CD8-positive, alpha-beta memory T cell (primary cell): ENCODE data around the gene NIT1. TPM values are rescaled to one million over a fixed set of nuclear protein-coding genes. Genes with fewer than 3 reads are reported as not detected.

Source experiments
- CTCF ChIA-PET: fragments of 350-600 bp; sonication (Branson Sonifier 250); formaldehyde crosslinking; loops from one replicate; lab custom pipeline; 2021; ENCODE audit warnings: antibody characterized with exemption; lab: Charles Lee
- POLR2A ChIA-PET: fragments of 350-600 bp; sonication (Branson Sonifier 250); formaldehyde crosslinking; loops from one replicate; lab custom pipeline; 2021; ENCODE audit warnings: antibody characterized with exemption; lab: Charles Lee
- DNase-seq, 5 donors: peaks; one replicate each; pipeline versions ENCODE4 v3.0.0 to v3.0.0-alpha.2; 2020 to 2022; ENCODE audit warnings: mixed read lengths in 1 of 5
- H3K27ac ChIP-seq: one replicate; pipeline ENCODE4 v1.7.0; 2013; ENCODE audit warnings: low read depth, mild to moderate bottlenecking, low read length, moderate library complexity
- H3K27me3 ChIP-seq: 2 replicates; pipeline ENCODE4 v1.7.0; 2013; ENCODE audit warnings: low read length, mild to moderate bottlenecking; ENCODE audit not compliant: insufficient read depth, poor library complexity, severe bottlenecking
- H3K36me3 ChIP-seq: 2 replicates; pipeline ENCODE4 v1.7.0; 2013; ENCODE audit warnings: mild to moderate bottlenecking, low read length, moderate library complexity; ENCODE audit not compliant: insufficient read depth
- H3K4me1 ChIP-seq: 2 replicates; pipeline ENCODE4 v1.7.0; 2013; ENCODE audit warnings: mild to moderate bottlenecking, low read length, moderate library complexity; ENCODE audit not compliant: insufficient read depth
- H3K4me3 ChIP-seq: 2 replicates; pipeline ENCODE4 v1.7.0; 2013; ENCODE audit warnings: mild to moderate bottlenecking, low read length
- H3K9me3 ChIP-seq: 2 replicates; pipeline ENCODE4 v1.7.0; 2013; ENCODE audit warnings: mild to moderate bottlenecking, low read length
- H3K27ac Mint-ChIP-seq, 8 donors: one replicate each; pipeline ENCODE4 v1.8.0; 2020 to 2021; ENCODE audit warnings: mixed read lengths in 8 of 8, mild to moderate bottlenecking in 6 of 8, inconsistent platforms in 3 of 8, moderate library complexity in 3 of 8
- H3K27me3 Mint-ChIP-seq, 2 donors: one replicate each; pipeline ENCODE4 v1.8.0; 2020 to 2021; ENCODE audit warnings: mixed read lengths in 2 of 2, mild to moderate bottlenecking in 1 of 2, moderate library complexity in 1 of 2
- H3K36me3 Mint-ChIP-seq, 3 donors: one replicate each; pipeline ENCODE4 v1.8.0; 2020 to 2021; ENCODE audit warnings: mixed read lengths in 3 of 3, inconsistent platforms in 1 of 3, mild to moderate bottlenecking in 1 of 3
- H3K4me1 Mint-ChIP-seq, 3 donors: one replicate each; pipeline ENCODE4 v1.8.0; 2020 to 2021; ENCODE audit warnings: mixed read lengths in 3 of 3, inconsistent platforms in 1 of 3, mild to moderate bottlenecking in 1 of 3
- H3K4me3 Mint-ChIP-seq, 7 donors: one replicate each; pipeline ENCODE4 v1.8.0; 2020 to 2021; ENCODE audit warnings: mixed read lengths in 7 of 7, mild to moderate bottlenecking in 6 of 7, moderate library complexity in 4 of 7, inconsistent platforms in 2 of 7
- H3K9me3 Mint-ChIP-seq, 5 donors: one replicate each; pipeline ENCODE4 v1.8.0; 2020 to 2022; ENCODE audit warnings: mixed read lengths in 5 of 5, mild to moderate bottlenecking in 3 of 5, moderate library complexity in 2 of 5, inconsistent platforms in 1 of 5
- polyA plus RNA-seq: library from polyadenylated mRNA; unstranded; fragments of 300-500 nt; fragmentation: Illumina TruSeq; gene quantifications from one replicate; pipeline ENCODE4 v1.2.3, GENCODE V29; 2021
- total RNA-seq, 2 experiments: library from RNA; stranded (reverse); gene quantifications; one replicate each; pipeline ENCODE4 v1.2.3, GENCODE V29; 2021

NIT1 gene
- total and polyA plus RNA-seq, 3 experiments from 2014 or later, result 16.7 to 36.3 (median 33.9) TPM

DNA sequence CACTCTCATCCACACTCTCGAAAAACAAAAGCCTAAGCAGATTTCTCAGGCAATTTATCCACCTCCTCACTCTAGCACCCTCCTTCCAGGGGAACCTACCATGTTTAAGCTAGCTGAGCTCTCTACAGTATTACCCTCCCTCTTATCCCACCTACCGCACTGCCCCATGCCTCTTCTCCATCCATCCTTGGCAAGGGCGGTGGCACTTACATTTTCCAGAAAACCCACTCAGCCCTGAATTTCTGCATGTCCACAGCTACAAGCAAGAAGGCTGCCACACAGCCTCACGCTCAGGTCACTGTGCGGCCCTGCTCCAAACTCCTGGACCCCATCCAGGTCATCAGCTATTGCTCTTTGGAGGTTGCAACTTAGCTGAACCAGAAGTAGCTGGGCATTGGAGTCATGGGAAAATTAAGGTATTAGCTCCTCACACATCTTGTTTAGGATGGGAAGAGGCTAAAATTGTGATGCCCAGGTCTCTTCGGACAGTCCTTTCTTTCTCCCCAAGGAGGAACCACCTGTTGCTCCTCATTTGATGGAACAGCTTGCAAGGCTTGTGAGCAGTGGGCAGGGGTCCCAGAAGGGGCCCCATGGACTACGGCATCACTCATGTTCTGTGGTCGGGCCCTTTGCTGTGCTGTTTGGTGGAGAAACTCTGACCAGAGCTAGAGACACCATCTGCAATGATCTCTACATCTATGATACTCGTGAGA is 18.7 kb upstream of the NIT1 start:
- ChIA-PET POLR2A (interaction anchor here (0.5 to 4.2 kb wide), 3 partner anchors 30 to 64 kb away, joined by 4 to 34 read pairs (median 31); partner anchors contain the start of genes ARHGAP30 and USF1), CTCF (interaction anchor here (0.6 to 7.8 kb wide), 17 partner anchors 13 to 180 kb away, joined by 3 to 128 read pairs (median 6); partner anchors contain the start of genes ARHGAP30, NIT1, PFDN2 and TOMM40L)
- no peak overlapping the region for H3K27ac ChIP-seq
- H3K36me3 Mint-ChIP-seq, result peaks cover 0 to 39% (median 7%) of the 10 kb centered on the region in 3 donors
- H3K4me3 Mint-ChIP-seq, result peak overlapping the region; percentile 68 to 90 (median 77)
- peaks cover 20 to 29% (median 23%) of the 10 kb centered on the region in 3 donors for H3K4me1 Mint-ChIP-seq
- peaks cover 0 to 4% (median 3%) of the 10 kb centered on the region in 5 donors for H3K9me3 Mint-ChIP-seq
- no peak for DNase-seq
- no peaks in the 10 kb centered on the region for H3K9me3 ChIP-seq
- H3K27me3 ChIP-seq, result no peaks in the 10 kb centered on the region
- peaks cover 8% of the 10 kb centered on the region for H3K4me1 ChIP-seq
- no peak overlapping the region for H3K4me3 ChIP-seq
- H3K36me3 ChIP-seq, result peaks cover 7% of the 10 kb centered on the region
- peak overlapping the region; percentile 34 to 97 (median 77) for H3K27ac Mint-ChIP-seq
- H3K27me3 Mint-ChIP-seq, result peaks cover 0 to 19% of the 10 kb centered on the region in 2 donors

DNA sequence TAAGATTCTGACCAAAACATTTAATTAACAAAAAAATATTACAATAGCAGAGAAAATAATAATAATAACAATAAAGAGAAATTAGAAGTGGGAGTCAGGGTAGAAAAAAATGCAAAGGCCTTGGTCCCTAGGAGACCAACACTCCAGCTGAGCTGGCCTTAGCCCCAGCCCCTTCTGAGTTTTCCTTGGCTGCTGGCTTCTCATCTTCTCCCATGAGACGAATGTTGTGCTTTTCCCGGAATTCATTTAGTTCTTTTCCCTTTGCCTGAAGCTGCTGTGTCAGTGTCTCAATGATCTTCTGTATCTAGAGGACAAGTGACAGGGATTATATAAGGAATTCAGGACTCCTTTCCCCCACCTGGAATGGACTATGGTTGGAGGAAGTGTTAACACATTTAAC is 17.3 kb upstream of the NIT1 start:
- Histone ChIP-seq H3K4me3 (no peak overlapping the region), H3K4me1 (peaks cover 8% of the 10 kb centered on the region), H3K27me3 (no peaks in the 10 kb centered on the region), H3K36me3 (peaks cover 7% of the 10 kb centered on the region), H3K9me3 (no peaks in the 10 kb centered on the region), H3K27ac (no peak overlapping the region)
- DNase-seq, result no peak
- ChIA-PET CTCF (interaction anchor here (0.7 to 6.2 kb wide), 4 partner anchors 17 to 103 kb away, joined by 3 to 94 read pairs (median 4); partner anchors contain the start of genes NIT1 and PFDN2), POLR2A (no interaction called here)
- H3K27ac Mint-ChIP-seq, result peak overlapping the region in 2 of 8 donors; percentile 39 to 97
- peaks cover 24 to 33% (median 30%) of the 10 kb centered on the region in 3 donors for H3K4me1 Mint-ChIP-seq
- peaks cover 0 to 41% (median 10%) of the 10 kb centered on the region in 3 donors for H3K36me3 Mint-ChIP-seq
- peaks cover 0 to 19% of the 10 kb centered on the region in 2 donors for H3K27me3 Mint-ChIP-seq
- peak overlapping the region in 2 of 7 donors; percentile 32 to 74 for H3K4me3 Mint-ChIP-seq
- H3K9me3 Mint-ChIP-seq, result peaks cover 0 to 4% (median 3%) of the 10 kb centered on the region in 5 donors

DNA sequence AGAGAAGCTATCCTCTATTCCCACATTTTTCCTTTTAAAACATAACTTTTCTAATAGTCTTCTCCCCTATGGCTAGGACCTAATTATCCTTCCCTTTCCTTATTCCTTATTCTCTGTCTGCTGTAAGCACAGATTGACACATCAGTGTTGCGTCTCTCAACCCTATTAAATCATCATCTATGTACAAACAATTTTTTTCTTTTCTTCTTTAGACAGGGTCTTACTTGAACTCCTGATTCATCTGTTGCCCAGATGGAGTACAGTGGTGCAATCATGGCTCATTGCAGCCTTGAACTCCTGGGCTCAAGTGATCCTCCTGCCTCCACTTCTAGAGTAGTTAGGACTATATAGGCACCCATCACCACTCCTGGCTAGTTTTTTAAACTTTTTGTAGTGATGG is 11.5 kb upstream of the NIT1 start:
- Mint-ChIP-seq H3K36me3 (peaks cover 0 to 39% (median 11%) of the 10 kb centered on the region in 3 donors), H3K27me3 (no peaks in the 10 kb centered on the region), H3K27ac (peak overlapping the region in 3 of 8 donors; percentile 69 to 93 (median 70)), H3K4me3 (no peak overlapping the region), H3K4me1 (peaks cover 19 to 34% (median 31%) of the 10 kb centered on the region in 3 donors), H3K9me3 (no peaks in the 10 kb centered on the region)
- no peaks in the 10 kb centered on the region for H3K27me3 ChIP-seq
- no peak for DNase-seq
- CTCF ChIA-PET, result interaction anchor here (2.2 kb wide), 1 partner anchor 9 kb away, joined by 12 read pairs; the partner anchor contains the start of gene KLHDC9
- H3K4me3 ChIP-seq, result no peak overlapping the region
- POLR2A ChIA-PET, result no interaction called here
- no peaks in the 10 kb centered on the region for H3K4me1 ChIP-seq
- H3K36me3 ChIP-seq, result peaks cover 7% of the 10 kb centered on the region
- H3K9me3 ChIP-seq, result no peaks in the 10 kb centered on the region
- no peak overlapping the region for H3K27ac ChIP-seq

- no peak overlapping the region for H3K4me3 Mint-ChIP-seq
- ChIA-PET POLR2A (interaction anchor here (0.5 kb wide), 1 partner anchor 55 kb away, joined by 3 read pairs; no protein-coding TSS in a partner anchor), CTCF (no interaction called here)
- Histone ChIP-seq H3K4me3 (no peak overlapping the region), H3K27ac (no peak overlapping the region), H3K36me3 (no peaks in the 10 kb centered on the region), H3K4me1 (peaks cover 18% of the 10 kb centered on the region), H3K27me3 (no peaks in the 10 kb centered on the region), H3K9me3 (no peaks in the 10 kb centered on the region)
- peaks cover 0 to 35% (median 8%) of the 10 kb centered on the region in 3 donors for H3K36me3 Mint-ChIP-seq
- peaks cover 43 to 63% (median 59%) of the 10 kb centered on the region in 3 donors for H3K4me1 Mint-ChIP-seq
- no peak for DNase-seq
- H3K9me3 Mint-ChIP-seq, result no peaks in the 10 kb centered on the region
- no peaks in the 10 kb centered on the region for H3K27me3 Mint-ChIP-seq
- no peak overlapping the region for H3K27ac Mint-ChIP-seq
Observed at GRCh38 chr1:161111117-161111516, 6.8 kb upstream of the NIT1 start.

DNA sequence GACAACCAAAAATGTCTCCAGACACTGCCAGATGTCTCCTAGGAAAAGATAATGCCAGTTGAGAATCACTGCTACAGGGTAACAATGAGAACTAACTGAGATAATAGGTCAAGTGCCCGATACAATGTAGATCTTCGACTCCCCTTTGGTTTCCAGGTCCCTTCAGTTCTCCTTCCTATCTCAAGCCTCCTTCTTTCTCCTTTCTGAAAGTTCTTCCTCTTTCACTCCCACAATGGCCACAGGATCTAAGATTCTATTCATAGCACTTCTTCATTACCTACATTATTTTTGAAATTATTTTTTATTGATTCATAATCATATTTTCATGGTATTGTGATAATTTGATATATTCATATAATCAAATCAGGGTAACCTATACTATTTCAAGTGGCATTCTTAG is 6.4 kb upstream of the NIT1 start:
- POLR2A ChIA-PET, result interaction anchor here (0.5 kb wide), 1 partner anchor 54 kb away, joined by 3 read pairs; no protein-coding TSS in a partner anchor
- Mint-ChIP-seq H3K27ac (peak overlapping the region in 2 of 8 donors; percentile 42 to 48), H3K4me1 (peaks cover 43 to 63% (median 59%) of the 10 kb centered on the region in 3 donors)

GRCh38 chr1:161113915-161114314 is 4.0 kb upstream of the NIT1 start:
- Histone ChIP-seq H3K27me3 (no peaks in the 10 kb centered on the region), H3K4me3 (no peak overlapping the region), H3K4me1 (peaks cover 37% of the 10 kb centered on the region), H3K9me3 (no peaks in the 10 kb centered on the region), H3K27ac (no peak overlapping the region), H3K36me3 (no peaks in the 10 kb centered on the region)
- Mint-ChIP-seq H3K27ac (peak overlapping the region in 7 of 8 donors; percentile 1 to 94 (median 29)), H3K4me1 (peaks cover 56 to 80% (median 69%) of the 10 kb centered on the region in 3 donors), H3K9me3 (no peaks in the 10 kb centered on the region), H3K27me3 (no peaks in the 10 kb centered on the region), H3K36me3 (peaks cover 0 to 37% (median 5%) of the 10 kb centered on the region in 3 donors), H3K4me3 (no peak overlapping the region)
- CTCF ChIA-PET, result interaction anchor here (1.2 kb wide), 1 partner anchor 116 kb away, joined by 3 read pairs; no protein-coding TSS in a partner anchor
- POLR2A ChIA-PET, result no interaction called here
- DNase-seq, result no peak

More for the DNA sequence above, 6.4 kb upstream of the NIT1 start:
- Histone ChIP-seq H3K27me3 (no peaks in the 10 kb centered on the region), H3K36me3 (no peaks in the 10 kb centered on the region), H3K4me3 (no peak overlapping the region), H3K27ac (no peak overlapping the region), H3K4me1 (peaks cover 22% of the 10 kb centered on the region), H3K9me3 (no peaks in the 10 kb centered on the region)
- Mint-ChIP-seq H3K4me3 (no peak overlapping the region), H3K36me3 (peaks cover 0 to 33% (median 5%) of the 10 kb centered on the region in 3 donors), H3K27me3 (no peaks in the 10 kb centered on the region), H3K9me3 (no peaks in the 10 kb centered on the region)
- CTCF ChIA-PET, result interaction anchor here (1.5 kb wide), 1 partner anchor 14 kb away, joined by 5 read pairs; the partner anchor contains the start of gene KLHDC9
- DNase-seq, result no peak

- Histone ChIP-seq H3K4me3 (no peak overlapping the region), H3K36me3 (no peaks in the 10 kb centered on the region), H3K27ac (no peak overlapping the region), H3K4me1 (peaks cover 44% of the 10 kb centered on the region), H3K9me3 (no peaks in the 10 kb centered on the region), H3K27me3 (no peaks in the 10 kb centered on the region)
- Mint-ChIP-seq H3K9me3 (no peaks in the 10 kb centered on the region), H3K4me3 (no peak overlapping the region), H3K4me1 (peaks cover 61 to 82% (median 70%) of the 10 kb centered on the region in 3 donors), H3K36me3 (peaks cover 0 to 33% (median 2%) of the 10 kb centered on the region in 3 donors), H3K27ac (peak overlapping the region in 6 of 8 donors; percentile 1 to 74 (median 16)), H3K27me3 (no peaks in the 10 kb centered on the region)
- ChIA-PET POLR2A (no interaction called here), CTCF (interaction anchor here (1.2 kb wide), 1 partner anchor 117 kb away, joined by 3 read pairs; no protein-coding TSS in a partner anchor)
- no peak for DNase-seq
Observed at GRCh38 chr1:161114556-161114955, 3.3 kb upstream of the NIT1 start.
